ENCODE results near the gene TGFBRAP1. TPM values are rescaled to one million over a fixed set of nuclear protein-coding genes. Genes with fewer than 3 reads are reported as not detected.

The TGFBRAP1 gene
- total and polyA plus RNA-seq, 9 of the 15 experiments (the other 6 are each of a cell fraction or from before 2014, with no cell fraction given): 3.7 to 18.0 (median 11.0) TPM

GRCh38 chr2:105337122-105338019 lies 7.8 kb upstream of the TGFBRAP1 start, which contains the start of gene C2orf49 (continued):
- TF ChIP-seq SLC30A9 (CRISPR knock-in tag; IDR thresholded peaks at IDR 0.05) (no peak), CREB3 (tag; conservative IDR thresholded peaks at IDR 0.05; ENCODE audit: low read depth) (peak; percentile 74; the same call in 1 of the 2 replicates), ATF3 (IDR thresholded peaks at IDR 0.05) (peak; percentile 74), ATF3 (CRISPR knock-in tag; conservative IDR thresholded peaks at IDR 0.05) (no peak), XRCC4 (IDR thresholded peaks at IDR 0.05; ENCODE audit: extremely low read depth, insufficient read depth, insufficient read length) (no peak), ZNF518B (CRISPR knock-in tag; IDR thresholded peaks at IDR 0.05) (no peak), ZHX1 (conservative IDR thresholded peaks at IDR 0.05; ENCODE audit: low read length) (peak; percentile 86; the same call in 1 of the 2 replicates), SMARCA5 (IDR thresholded peaks at IDR 0.05) (no peak), ZNF274 (IDR thresholded peaks at IDR 0.05; ENCODE audit: borderline replicate concordance, low read depth, low read length) (no peak), BCOR (IDR thresholded peaks at IDR 0.05) (no peak), PRMT5 (CRISPR knock-in tag; IDR thresholded peaks at IDR 0.05) (no peak), STAG1 (CRISPR knock-in tag; IDR thresholded peaks at IDR 0.05; ENCODE audit: borderline replicate concordance) (no peak), NR2F6 (CRISPR knock-in tag; IDR thresholded peaks at IDR 0.05) (peak; percentile 83), TEAD2 (tag; IDR thresholded peaks at IDR 0.05) (no peak), E2F4 (CRISPR knock-in tag; IDR thresholded peaks at IDR 0.05; ENCODE audit: low read depth) (no peak), ZNF232 (CRISPR knock-in tag; IDR thresholded peaks at IDR 0.05) (no peak; the same call in 1 of the 2 replicates), KAT7 (CRISPR knock-in tag; IDR thresholded peaks at IDR 0.05; ENCODE audit: borderline replicate concordance) (no peak)
